LNCaP clone FGC (cell line): ENCODE data around the gene CCDC137.

Source experiments
- DNase-seq: peaks from one replicate; pipeline ENCODE4 v3.0.0-alpha.2; 2011; ENCODE audit warnings: low read depth
- H3K4me3 ChIP-seq: 2 replicates; pipeline ENCODE4 v1.5.1; 2011; ENCODE audit warnings: mild to moderate bottlenecking, low read depth, low read length, control low read depth
- TF ChIP-seq, protein P1 (sequence below): IDR thresholded peaks from 2 replicates; pipeline ENCODE4 v1.5.1; 2012; ENCODE audit warnings: mild to moderate bottlenecking; ENCODE audit not compliant: control insufficient read depth, insufficient read depth; ENCODE audit errors: extremely low read depth

CCDC137 gene

DNA sequence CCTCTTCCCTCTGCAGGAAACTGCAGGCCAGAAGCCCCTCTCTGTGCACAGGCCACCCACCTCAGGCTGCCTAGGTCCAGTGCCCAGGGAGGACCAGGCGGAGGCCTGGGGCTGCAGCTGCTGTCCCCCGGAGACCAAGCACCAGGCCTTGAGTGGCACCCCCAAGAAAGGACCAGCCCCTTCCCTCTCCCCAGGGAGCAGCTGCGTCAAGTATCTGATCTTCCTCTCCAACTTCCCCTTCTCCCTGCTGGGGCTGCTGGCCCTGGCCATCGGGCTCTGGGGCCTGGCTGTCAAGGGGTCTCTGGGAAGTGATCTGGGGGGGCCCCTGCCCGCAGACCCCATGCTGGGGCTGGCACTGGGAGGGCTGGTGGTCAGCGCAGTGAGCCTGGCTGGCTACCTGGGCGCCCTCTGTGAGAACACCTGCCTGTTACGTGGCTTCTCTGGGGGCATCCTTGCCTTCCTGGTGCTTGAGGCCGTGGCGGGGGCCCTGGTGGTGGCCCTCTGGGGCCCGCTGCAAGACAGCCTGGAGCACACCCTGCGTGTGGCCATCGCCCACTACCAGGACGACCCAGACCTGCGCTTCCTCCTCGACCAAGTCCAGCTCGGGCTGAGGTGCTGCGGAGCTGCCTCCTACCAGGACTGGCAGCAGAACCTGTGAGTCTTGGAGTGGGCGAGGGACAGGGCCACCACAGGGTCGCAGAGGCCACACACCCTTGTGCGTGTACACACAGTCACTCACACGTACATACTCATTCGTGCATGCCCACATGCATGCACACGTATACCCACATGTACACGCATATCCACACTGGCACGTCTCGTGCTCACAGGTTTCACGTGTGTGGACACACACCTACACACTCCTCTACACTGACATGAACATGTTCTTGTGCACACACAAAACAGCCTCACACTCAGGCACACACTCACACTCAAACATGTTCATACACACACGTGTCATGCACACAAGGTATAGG lies 21.3 kb upstream of the CCDC137 start:
- TF ChIP-seq, protein P1, sequence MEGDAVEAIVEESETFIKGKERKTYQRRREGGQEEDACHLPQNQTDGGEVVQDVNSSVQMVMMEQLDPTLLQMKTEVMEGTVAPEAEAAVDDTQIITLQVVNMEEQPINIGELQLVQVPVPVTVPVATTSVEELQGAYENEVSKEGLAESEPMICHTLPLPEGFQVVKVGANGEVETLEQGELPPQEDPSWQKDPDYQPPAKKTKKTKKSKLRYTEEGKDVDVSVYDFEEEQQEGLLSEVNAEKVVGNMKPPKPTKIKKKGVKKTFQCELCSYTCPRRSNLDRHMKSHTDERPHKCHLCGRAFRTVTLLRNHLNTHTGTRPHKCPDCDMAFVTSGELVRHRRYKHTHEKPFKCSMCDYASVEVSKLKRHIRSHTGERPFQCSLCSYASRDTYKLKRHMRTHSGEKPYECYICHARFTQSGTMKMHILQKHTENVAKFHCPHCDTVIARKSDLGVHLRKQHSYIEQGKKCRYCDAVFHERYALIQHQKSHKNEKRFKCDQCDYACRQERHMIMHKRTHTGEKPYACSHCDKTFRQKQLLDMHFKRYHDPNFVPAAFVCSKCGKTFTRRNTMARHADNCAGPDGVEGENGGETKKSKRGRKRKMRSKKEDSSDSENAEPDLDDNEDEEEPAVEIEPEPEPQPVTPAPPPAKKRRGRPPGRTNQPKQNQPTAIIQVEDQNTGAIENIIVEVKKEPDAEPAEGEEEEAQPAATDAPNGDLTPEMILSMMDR, result no peak
- no peak for DNase-seq
- no peak overlapping the region for H3K4me3 ChIP-seq

DNA sequence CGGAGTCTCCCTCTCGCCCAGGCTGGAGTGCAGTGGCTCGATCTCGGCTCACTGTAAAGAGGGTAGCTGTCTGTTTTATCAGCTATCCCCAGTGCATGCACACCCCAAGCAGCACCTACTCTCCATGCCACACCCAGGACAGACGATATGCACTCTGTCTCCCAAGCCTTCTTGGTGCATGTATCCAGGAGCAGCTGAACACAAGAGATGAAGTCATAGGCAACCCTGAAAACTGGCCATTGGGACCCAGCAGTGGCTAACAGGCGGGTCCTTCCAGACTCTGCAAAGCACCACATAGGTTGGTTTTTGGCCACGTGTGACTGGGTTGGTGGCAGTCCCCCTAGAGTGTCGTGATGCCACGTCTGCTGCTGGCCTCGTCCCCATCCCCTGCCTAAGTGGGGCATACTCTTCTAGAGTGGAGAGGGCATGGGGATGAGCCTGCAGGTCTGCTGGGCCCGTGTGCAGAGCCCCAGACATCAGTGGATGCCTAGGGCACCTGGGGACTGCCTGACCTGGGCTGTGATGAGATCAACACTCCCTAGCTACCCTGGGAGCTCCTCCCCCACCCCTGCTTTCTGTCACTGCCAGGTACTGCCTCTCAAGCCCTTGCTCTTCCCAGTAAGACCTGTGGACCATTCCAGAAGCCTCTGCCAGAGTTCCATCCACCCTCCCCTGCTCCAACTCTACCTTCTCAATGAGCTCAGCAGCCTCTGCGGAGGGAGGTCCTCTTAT lies 19.5 kb upstream of the CCDC137 start:
- H3K4me3 ChIP-seq, result no peak overlapping the region
- DNase-seq, result no peak
- TF ChIP-seq, protein P1, result no peak

DNA sequence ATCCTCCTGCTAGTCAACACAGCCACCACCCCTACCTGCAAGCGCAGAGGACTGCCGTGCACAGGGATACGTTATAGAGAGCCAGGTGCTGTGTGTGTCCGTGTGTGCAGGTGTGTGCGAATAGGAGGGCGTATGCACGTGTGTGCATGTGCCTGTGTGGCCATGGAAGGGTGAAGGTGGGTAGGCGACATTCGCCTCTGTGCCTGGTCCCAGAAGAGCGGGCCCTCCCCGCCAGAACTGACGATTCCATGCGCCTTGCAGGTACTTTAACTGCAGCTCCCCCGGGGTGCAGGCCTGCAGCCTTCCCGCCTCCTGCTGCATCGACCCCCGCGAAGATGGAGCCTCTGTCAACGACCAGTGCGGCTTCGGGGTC lies 18.9 kb upstream of the CCDC137 start:
- DNase-seq, result no peak
- no peak overlapping the region for H3K4me3 ChIP-seq
- TF ChIP-seq, protein P1, result no peak

DNA sequence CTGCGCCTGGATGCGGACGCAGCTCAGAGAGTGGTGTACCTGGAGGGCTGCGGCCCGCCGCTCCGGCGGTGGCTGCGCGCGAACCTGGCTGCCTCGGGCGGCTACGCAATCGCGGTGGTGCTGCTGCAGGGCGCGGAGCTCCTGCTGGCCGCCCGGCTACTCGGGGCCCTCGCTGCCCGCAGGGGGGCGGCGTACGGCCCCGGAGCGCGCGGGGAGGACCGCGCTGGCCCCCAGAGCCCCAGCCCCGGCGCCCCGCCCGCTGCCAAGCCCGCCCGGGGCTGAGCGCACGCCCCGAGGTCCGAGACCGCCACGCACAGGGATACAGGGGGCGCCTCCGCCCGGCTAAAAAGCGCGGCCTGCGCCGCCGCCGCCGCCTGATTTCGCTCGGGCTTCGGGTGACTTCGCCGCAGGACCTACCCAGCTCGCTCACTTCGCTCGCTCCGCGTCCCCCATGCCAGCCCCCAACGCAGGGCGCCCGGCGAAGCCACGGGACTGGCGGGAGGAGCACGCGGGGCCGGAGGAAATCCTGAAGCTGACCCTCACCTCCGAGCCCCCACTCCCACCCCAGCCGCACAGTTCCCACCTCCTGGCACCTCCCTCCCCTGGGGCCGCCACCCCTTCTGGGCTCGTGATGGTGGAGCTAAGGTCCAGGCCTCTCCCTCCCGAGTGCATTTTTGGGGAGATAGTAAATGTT lies 18.4 kb upstream of the CCDC137 start:
- H3K4me3 ChIP-seq, result no peak overlapping the region
- TF ChIP-seq, protein P1, result no peak
- no peak for DNase-seq

DNA sequence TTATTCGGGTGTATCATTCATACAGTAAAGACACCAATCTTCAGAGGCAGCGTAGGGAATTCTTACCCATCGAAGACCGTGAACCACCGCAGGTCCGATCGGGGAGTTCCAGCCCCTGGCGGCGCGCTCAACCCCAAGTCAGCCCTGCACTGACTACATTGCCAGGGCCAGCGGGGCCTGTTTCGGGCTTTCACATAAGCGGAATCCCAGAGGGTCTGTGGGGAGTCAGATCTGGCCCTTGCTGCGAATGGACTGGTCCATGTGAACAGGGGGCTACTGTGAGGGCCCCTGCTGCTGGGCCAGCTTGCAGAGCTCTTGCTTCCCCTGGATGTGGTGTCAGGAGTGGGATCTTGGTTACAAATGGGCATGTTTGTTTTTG lies 17.8 kb upstream of the CCDC137 start:
- DNase-seq, result no peak
- TF ChIP-seq, protein P1, result no peak
- H3K4me3 ChIP-seq, result no peak overlapping the region

DNA sequence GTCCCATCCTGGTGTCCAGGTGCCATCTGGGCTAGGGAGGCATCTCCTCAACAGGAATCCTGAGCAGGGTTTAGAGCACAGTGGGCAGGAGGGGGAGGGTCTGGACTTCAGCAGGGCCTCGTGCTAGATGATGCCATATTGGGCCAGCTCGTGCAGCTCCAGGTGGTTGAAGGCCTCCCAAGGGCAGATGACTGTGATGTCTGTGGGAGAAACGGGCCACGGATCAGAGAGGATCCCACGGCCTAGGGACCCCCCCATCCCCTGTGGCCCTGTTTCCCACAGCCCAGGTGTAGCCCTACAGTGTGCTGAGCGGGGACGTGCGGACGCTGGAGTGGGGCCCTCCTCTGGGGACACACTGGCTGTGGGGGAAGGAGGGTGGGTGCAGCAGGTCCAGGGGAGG lies 15.6 kb upstream of the CCDC137 start:
- TF ChIP-seq, protein P1, result no peak
- no peak overlapping the region for H3K4me3 ChIP-seq
- no peak for DNase-seq
